DND-41 (cell line): ENCODE measurements around the gene INKA1.

Experiments
- EZH2 ChIP-seq: IDR thresholded peaks from 3 replicates; pipeline ENCODE4 v1.6.1; 2012; ENCODE audit warnings: borderline replicate concordance, low read depth, mild to moderate bottlenecking, moderate library complexity, low read length, inconsistent platforms; ENCODE audit not compliant: severe bottlenecking
- TF ChIP-seq, protein P1 (sequence below): IDR thresholded peaks from 2 replicates; pipeline ENCODE4 v1.5.1; 2012; ENCODE audit warnings: borderline replicate concordance, low read length, moderate library complexity, mild to moderate bottlenecking; ENCODE audit not compliant: poor library complexity, severe bottlenecking; ENCODE audit errors: extremely low read depth

DNA sequence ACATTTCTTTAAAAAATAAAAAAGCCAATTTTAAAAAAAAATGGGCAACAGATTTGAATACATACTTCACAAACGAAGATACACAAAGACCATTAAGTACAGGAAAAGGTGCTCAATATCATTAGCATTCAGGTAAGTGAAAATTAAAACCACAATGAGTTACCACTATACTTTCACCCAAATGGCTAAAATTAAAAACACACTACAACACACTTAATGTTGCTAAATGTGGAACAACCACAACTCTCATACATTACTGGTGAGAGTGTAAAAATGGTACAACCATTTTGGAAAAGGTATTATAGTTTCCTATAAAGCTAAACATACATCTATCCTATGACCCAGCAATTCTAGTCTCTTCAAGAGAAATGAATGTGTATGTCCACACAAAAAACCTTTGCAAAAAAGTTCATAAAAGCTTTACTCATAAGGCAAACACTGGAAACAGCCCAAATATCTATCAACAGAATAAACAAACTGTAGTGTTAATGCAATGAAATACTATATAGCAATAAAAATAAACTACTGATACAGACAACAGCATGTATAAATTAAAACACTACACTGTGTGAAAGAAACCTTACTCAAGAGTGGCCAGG is 31.6 kb upstream of the INKA1 start:
- TF ChIP-seq, protein P1, sequence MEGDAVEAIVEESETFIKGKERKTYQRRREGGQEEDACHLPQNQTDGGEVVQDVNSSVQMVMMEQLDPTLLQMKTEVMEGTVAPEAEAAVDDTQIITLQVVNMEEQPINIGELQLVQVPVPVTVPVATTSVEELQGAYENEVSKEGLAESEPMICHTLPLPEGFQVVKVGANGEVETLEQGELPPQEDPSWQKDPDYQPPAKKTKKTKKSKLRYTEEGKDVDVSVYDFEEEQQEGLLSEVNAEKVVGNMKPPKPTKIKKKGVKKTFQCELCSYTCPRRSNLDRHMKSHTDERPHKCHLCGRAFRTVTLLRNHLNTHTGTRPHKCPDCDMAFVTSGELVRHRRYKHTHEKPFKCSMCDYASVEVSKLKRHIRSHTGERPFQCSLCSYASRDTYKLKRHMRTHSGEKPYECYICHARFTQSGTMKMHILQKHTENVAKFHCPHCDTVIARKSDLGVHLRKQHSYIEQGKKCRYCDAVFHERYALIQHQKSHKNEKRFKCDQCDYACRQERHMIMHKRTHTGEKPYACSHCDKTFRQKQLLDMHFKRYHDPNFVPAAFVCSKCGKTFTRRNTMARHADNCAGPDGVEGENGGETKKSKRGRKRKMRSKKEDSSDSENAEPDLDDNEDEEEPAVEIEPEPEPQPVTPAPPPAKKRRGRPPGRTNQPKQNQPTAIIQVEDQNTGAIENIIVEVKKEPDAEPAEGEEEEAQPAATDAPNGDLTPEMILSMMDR = no peak
- no peak for TF ChIP-seq EZH2
